Effector CD4-positive, alpha-beta T cell (primary cell): Measurements from ENCODE around the gene GPR55.
A peak's percentile ranks its signal among the peaks of the same experiment; 100 is the strongest.
"Not testable (repeated sequence)": the region's sequence is repeated elsewhere in the genome, so short reads cannot be mapped to it uniquely, and the experiment has no call there.

Source experiments
- DNase-seq: peaks from one replicate; pipeline ENCODE4 v3.0.0-alpha.2; 2020
- total RNA-seq: gene quantifications from one replicate; lab custom pipeline; 2026; lab: John Stamatoyannopoulos, UW

GPR55 gene, protein sequence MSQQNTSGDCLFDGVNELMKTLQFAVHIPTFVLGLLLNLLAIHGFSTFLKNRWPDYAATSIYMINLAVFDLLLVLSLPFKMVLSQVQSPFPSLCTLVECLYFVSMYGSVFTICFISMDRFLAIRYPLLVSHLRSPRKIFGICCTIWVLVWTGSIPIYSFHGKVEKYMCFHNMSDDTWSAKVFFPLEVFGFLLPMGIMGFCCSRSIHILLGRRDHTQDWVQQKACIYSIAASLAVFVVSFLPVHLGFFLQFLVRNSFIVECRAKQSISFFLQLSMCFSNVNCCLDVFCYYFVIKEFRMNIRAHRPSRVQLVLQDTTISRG
- total RNA-seq = 12.9 reads per million, percentile 37 among the genes with 10 or more reads in this experiment

DNA sequence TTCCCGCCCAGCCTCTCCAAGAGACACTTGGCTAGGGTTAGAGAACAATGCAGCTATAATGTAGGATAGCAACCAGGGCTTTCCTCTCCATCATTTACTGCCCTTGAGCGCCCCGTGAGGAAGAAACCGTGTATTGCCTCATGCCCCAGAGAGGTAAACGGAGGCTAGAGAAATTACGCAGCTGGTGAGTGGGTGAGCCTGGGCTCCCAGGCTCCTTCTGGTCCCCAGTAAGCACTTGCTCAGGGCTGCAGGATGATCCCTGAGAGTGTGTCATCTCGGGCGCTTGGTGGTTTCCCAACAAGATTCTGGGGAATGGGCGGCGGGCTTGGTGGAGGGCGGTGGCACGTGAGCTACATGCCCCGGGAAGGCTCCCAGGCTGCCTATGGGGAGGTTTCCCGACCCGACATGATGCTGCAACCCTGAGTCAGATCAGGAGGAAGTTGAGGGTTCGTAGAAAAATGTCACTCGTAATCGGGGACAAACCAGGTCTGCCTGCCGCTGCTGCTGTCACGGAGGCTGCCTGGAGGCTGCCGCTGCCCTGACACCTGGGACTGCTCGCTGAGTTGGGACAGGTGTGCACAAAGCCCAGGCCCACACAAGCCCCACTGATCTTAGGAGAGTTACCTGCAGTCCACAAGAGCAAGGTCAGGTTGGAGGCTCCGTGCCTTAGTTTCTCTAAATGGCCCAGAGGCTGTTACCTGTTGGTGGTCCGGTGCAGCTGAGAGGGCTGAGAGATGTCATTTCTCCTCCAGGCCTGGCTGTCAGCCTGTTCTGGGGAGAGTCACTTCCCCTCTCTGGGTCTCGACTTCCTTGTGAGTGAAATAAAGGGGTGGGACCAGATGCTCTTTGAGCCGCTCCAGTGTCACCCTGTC lies at the start of gene GPR55:
Gene GPR55, minus strand, starts transcription at position 773 of the 872 bp plus-strand sequence. CDS start 14,280 bp downstream, outside the sequence.
- peak; percentile 30 for DNase-seq

DNA sequence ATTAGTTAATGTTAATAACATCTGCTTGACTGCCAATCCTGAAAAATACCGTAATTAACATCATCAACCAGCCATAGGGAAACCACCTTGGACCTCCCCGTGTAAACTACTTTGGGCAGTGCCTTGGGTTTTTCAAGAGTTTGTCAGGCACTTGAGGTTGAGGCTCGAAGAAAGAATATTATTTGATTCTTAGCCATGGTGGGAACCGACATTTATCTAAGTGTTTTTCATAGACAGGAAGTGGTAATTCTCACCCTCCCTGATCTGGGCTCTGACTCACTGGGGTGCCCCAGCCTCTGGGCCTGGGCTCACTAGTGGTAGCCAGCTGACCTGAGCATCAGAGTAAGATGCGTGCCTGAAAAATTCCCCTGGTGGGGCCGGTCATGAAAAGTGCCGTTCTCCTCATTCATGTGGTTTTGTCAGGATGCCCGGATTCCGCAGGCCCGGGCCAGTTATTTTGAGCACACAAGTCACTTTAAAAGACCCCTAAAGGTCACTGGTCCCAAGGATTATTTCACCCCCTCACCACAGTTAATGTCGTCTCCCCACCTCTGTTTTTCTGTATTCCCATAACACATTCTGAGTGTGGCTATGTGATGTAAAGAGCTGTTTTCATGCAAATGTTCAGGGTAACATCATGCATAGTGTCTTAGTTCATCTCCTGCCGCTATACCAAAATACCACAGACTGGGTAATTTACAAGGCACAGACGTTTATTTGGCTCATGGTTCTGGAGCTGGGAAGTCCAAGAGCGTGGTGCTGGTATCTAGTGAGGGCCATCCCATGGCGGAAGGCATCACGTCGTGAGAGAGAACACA lies 49.3 kb upstream of the GPR55 start:
- peak; percentile 67 for DNase-seq

DNA sequence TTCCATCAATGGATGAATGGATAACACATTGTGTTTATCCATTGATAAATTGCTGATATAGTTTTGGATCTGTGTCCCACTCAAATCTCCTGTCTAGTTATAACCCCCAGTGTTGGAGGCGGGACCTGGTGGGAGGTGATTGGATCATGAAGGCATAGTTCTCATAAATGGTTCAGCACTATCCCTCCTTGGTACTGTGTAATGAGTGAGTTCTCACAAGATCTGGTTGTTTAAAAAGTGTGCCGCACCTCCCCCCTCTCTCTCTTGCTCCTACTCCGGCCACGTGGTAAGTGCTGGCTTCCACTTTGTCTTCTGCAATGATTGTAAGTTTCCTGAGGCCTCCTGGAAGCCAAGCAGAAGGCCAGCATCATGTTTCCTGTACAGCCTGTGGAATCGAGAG lies 47.0 kb upstream of the GPR55 start:
- DNase-seq = no peak

DNA sequence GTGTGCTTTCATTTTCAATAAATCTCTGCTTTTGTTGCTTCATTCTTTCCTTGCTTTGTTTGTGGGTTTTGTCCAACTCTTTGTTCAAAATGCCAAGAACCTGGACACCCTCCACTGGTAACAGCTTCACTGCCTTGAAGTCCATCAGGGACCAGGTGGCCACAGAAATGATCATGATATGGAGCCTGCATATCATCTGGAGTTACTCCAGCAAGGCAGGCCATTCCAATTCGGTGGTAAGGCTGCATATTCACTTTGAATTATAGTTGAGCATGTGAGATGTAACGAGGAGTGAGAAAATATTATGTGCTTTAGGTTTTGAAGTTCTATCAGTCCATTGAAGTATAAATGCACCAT lies 44.6 kb upstream of the GPR55 start:
- DNase-seq = no peak

DNA sequence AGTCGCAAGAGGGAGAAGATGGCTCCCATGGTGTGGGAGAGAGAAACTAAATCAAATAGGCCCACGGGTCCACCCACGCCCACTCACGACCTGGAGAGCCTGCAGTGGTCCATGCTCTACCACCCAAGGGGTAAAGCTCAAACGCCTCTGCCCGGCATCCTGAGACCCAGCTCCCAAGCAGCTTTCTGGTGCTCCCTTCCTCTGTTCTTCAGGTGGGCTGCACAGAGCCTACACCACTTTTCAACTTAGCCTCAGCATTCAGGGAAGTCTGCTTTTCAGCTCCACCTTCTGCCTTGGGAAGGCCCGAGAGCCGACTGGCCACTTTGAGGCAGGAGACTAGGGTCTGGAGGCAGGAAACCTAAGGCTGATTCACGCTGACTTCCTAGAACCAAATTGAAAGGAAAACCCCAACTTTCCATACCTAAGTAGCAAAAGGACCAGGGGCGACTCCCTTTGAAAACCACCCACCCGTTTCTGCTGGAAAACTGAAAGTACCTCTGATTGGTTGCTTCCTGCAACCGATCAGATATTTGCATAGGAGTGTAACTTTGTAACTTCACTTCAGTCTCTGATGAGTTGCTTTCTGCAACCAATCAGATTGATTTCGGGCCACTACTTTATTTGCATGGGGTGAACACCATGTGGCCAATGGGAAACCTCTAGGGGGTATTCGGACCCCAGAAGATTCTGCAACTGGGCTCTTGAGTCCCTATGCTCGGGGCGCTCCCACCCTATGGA lies 44.0 kb upstream of the GPR55 start:
- DNase-seq = no peak

DNA sequence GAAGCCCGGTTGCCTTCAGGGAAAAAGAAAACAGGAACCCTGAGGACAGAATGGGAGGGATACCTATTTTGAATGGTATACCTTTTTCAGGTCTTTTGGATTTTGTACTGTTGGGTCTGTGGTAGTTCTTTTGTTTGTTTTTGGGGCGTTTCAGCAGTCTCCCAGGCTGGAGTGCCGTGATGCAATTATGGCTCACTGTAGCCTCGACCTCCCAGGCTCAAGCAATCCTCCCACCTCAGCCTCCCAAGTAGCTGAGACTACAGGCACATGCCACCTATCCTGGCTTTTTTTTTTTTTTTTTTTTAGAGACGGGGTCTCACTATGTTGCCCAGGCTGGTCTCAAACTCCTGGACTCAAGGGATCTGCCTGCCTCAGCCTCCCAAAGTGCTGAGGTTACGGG lies 43.3 kb upstream of the GPR55 start:
- DNase-seq = not testable (repeated sequence)

DNA sequence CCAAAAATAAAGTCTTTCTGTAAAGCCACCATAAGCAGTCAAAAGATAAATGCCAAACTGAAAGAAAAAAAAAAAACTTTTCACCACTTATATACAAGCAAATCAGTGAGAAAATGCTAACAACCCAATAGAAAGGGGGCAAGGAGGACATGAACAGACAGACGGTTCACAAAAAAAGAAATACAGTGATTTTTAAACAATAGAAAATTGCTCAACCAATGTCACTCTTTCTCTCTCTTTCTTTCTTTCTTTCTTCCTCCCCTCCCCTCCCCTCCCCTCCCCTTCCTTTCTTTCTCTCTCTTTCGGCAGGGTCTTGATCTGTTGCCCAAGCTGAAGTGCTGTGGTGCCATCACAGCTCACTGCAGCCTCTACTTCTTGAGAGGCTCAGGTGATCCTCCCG lies 42.1 kb upstream of the GPR55 start:
- DNase-seq = no peak

DNA sequence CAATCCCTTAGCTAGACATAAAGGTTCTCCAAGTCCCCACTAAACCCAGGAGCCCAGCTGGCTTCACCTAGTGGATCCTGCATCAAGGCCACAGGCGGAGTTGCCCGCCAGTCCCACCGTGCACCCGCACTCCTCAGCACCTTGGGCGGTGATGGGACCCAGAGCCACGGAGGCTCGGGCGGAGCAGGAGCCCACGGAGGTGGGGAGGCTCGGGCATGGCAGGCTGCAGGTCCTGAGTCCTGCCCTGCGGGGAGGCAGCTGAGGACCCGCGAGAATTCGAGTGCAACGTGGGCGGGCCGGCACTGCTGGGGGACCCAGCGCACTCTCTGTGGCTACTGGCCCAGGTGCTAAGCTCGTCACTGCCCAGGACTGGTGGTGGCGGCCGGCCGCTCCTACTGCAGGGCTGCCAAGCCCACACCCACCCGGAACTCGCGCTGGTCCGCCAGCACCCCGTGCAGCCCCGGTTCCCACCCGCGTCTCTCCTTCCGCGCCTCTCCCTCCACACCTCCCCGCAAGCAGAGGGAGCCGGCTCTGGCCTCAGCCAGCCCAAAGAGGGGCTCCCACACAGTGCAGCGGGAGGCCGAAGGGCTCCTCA lies 39.2 kb upstream of the GPR55 start:
- DNase-seq = no peak

DNA sequence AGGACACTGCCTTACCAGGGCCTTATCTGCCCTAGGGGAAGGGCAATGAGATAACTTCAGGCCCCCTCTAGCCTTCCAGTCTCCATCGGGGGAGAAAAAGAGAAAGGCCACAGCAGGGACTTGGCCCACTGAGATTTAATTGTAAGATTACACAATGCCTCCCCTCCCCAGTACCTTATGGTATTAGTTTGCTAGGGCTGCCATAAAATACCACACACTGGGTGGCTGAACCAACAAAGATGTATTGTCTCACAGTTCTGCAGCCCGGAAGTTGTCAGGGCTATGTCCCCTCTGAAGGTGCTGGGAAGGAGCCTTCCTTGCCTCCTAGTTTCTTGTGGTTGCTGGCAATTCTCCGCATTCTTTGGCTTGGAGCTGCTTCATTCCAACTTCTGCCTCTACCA lies 36.0 kb upstream of the GPR55 start:
- DNase-seq = no peak

DNA sequence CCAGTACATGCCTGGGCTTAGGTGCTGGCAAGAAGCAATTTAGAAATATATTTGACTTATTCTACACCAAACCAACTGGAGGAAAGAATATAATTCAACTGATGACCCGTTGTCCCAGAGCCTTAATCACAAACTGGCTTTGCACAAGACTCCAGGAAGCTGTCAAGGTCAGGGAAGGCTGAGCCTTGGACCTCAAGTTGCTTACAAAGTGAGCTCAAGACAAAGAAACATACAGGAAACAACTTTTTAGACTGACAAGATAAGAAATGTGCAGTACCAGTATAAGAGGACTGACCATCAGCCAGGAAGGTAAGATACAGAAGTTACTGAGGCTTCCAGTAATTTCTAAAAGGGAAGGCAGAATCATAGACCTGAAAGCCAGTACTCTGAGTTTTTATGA lies 35.0 kb upstream of the GPR55 start:
- no peak for DNase-seq

DNA sequence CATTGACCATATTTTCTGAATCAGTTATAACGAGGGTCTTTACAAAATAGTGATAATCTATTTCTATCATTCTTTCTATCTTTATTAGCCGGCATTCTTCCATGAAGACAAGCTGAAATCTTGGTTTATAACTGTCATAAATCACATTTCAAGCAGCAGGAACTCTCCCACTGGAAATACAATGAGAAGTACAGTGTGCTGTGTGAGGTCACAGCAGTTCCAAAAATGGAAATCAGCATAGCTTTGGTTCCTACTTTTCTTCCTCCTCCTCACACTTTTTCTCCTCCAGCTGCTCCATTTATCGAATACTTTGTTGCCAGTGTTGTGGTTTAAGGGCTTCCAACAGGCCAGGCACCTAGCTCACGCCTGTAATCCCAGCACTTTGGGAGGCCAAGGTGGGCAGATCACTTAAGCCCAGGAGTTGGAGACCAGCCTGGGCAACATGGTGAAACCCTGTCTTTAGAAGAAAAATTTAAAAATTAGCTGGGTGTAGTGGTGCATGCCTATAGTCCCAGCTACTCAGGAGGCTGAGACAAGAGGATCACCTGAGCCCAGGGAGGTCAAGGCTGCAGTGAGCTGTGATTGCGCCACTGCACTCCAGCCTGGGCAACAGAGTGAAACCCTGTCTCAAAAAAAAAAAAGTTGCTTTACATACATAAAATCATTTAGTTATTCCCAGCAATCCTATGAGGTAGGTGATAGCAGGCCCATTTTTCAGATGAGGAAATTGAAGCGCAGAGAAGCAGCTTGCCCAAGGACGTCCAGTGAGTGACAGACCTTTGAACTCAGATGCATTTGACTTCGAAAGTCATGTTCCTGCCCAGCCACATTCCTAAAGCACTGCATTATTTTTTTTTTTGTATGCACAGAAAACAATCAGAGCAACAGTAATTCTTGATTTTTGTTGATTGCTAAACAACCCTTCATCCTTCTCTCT lies 34.0 kb upstream of the GPR55 start:
- DNase-seq = no peak

DNA sequence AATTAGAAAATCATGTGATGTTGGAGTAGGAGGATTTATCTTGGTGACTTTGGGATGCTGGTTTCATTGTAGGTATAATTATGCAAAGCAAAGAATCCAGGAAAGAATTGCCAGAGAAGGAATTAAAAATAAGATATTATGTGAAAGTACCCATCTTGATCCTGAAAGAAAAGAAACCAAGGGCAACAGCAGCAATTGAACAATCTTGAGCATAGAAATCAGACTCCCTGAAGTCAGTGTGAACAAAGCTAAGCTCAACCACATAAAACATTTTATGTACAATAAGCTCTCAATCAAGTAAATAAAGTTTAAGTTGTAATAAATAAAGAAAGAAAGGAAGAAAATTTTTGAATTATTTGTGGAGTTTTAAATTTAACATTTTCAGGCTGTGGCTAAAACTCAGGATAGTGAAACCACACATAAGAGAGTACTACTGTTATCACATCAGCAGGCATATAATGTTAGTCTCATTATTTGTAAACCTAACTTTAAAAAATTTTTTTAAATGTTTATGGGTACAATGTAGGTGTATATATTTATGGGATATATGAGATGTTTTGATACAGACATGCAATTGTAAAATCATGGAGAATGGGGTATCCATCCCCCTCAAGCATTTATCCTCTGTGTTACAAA lies 32.8 kb upstream of the GPR55 start:
- no peak for DNase-seq

DNA sequence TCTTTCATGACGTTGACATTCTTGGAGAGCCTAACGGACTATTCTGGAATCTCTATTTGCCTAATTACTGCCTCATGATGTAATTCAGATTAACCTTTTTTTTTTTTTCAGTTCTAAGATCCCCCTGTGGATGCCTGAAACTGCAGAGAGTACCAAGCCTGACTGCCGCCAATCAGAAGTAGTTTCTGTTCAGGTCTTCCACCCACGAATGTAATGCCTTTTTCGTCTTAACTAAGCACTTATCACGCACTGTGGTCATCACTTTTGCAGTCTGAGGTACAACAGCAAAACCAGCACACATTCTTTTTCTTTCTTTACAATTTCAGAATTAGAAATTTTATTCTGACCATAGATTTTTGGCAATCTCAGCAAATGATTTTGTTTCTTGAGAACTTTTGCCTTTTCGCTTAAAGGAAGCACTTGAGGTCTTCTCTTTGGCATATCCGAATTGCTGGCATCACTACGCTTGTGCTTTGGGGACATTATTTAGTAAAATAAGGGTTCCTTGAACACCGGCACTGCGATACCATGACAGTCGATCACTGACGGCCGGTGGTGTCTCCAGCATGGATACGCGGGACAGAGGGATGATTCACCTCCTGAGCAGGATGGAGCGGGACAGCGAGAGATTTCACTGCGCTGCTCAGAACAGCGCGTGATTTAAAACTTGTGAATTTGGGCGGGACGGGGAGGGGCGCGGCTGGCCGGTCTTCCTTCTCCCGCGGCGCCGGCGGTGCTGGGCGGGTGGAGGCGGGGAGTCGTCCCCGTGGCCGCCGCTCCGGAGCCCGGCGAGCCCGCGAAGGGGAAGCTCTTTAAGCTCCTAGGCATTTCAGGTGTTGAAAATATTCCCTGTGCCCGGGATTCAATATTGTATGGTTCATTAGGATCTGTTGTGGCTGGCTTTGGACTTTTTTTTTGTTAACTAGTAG lies 32.0 kb upstream of the GPR55 start:
- no peak for DNase-seq

DNA sequence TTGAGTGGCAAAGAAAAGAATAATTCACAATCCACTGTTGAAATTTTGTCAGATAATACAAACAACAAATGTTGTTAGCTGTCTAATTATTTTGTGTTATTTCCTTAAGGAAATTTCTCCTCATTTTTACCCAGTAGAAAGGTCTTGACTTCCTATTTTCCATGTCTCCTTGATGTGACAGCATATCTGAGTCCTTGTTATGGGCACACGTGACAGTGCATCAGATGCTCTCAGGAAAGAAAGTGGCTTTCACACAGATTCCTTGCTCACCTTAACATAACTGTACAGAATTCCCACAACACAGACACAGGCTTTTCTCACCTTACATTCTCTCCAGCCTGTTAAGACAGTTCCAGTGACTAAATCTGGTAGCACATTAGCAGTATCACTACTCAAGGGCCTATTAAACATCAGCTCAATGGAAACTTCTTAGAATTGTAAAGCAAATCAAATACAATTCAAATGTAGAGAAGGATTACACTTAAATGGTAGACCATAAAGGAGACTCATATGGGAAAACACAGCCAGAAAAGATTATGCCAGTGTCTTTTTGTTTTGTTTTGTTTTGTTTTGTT lies 30.2 kb upstream of the GPR55 start:
- no peak for DNase-seq

DNA sequence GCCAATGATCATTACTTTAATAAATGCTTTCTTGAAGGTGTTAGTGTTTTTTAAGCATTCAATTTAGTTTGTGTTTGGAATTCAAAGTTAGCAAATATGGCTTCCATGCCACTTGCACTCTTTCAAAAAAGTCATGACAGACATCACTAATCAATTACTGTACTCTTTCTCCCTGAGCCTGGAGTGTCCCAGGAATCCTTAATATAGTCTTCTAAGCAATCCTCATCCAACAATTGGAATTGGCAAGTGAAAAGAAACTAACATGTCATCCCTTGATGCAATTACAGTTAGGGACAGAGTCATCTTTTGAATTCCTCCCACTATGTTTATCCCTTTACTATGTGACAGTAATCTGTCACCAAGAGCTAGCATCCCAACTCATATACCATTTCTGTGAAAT lies 29.7 kb upstream of the GPR55 start:
- DNase-seq = no peak

DNA sequence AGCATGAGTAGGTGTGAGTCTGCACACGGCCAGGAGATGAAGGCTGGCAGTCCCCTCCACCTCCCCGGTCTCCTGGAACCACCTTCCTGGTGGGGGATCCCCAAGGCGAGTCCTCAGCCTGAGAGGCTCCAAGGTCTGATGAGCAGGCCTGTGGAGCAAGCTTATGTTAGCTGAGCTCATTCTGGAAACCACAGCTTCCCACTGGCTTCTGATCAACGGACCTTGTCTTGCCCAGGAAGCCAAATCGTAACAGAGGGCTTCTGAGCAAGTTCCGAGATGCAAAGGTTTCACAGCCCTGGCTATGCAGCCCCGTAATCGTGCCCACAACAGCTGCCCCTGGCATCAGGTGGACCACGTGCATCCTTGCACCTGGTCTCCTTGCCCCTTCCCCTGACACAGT lies 28.8 kb upstream of the GPR55 start:
- no peak for DNase-seq

DNA sequence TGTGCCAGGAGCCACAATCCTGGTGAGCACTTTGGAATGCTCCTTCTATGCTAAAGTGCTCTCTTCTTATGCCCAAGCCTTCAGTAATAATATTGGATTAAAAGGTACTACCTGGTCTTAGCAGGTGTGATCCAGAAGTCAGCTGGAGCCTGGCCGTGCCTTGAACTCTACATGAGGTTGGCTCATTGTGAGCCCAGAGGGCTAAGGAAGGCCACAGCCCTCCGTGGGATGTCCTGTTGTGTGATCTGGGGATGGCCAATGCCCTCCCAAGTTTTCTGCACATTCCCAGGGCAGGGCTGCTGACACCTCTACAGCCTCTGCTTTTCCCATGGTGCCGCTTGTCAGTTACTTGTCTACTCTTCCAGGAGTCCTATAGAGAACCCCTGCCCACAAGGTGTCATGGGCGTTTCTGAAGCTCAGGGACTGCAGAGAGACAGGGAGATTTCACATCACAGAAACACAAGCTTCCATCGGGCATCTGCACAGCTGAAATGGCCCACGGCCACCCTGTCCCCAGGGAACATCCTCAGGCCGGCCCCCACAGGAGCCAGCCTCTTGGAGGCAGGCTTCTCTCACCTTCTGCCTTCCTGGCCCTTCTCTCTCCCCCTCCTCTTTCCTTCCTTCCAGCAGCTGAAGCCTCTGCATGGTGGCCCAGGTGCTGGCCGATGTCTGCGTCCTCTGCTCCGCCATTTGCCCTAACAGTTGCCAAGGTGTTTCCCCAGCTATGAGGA lies 27.3 kb upstream of the GPR55 start:
- no peak for DNase-seq

DNA sequence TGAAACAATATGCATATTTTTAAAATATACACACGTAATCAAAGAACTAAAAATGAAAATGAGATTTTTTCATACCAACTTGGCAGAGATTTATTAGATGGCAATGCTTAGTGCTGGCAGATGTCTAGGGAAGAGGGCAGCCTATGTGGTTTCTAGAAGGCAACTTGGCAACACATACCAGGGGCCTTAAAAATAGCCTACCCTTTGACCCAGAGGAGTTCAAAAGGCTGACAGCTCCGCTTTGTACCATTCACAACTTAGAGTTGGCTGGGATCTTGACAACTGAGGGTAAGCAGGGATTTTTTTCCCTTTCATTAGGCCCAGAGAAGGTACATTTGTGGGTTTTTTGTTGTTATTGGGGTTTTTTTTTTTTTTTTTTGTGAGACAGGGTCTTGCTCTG lies 26.4 kb upstream of the GPR55 start:
- DNase-seq = no peak
